GM18909 (cell line): Measurements from ENCODE around the gene TMEM107.
"Not testable (repeated sequence)": the region's sequence is repeated elsewhere in the genome, so short reads cannot be mapped to it uniquely, and the experiment has no call there.

Experiments used
- ATAC-seq: cut with Tn5 transposase; IDR thresholded peaks from one replicate; pipeline ENCODE4 v1.9.1; 2021; ENCODE audit warnings: mild to moderate bottlenecking; ENCODE audit not compliant: unreplicated experiment, poor library complexity

The TMEM107 gene

GRCh38 chr17:8189711-8190477 lies 13.7 kb upstream of the TMEM107 start, which contains the start of gene BORCS6:
Gene BORCS6, minus strand, starts transcription at chr17:8190180. Its CDS starts 40 bp downstream, at chr17:8190140.
- ATAC-seq, result peak; percentile 49

- no peak for ATAC-seq
These were observed 13.0 kb upstream of the TMEM107 start for GRCh38 chr17:8189041-8189710.

GRCh38 chr17:8188263-8188839 lies 12.2 kb upstream of the TMEM107 start:
- no peak for ATAC-seq

GRCh38 chr17:8187517-8188262 lies 11.5 kb upstream of the TMEM107 start:
- peak; percentile 35 for ATAC-seq

- peak; percentile 31 for ATAC-seq
These were observed 10.8 kb upstream of the TMEM107 start for GRCh38 chr17:8186787-8187516.

GRCh38 chr17:8186446-8186786 lies 10.2 kb upstream of the TMEM107 start:
- ATAC-seq, result peak; percentile 1

GRCh38 chr17:8185582-8186445 lies 9.6 kb upstream of the TMEM107 start:
- peak; percentile 32 for ATAC-seq

GRCh38 chr17:8176998-8177731 lies 985 bp upstream of the TMEM107 start:
- no peak for ATAC-seq

- ATAC-seq, result peak; percentile 11
These were observed 384 bp downstream of the TMEM107 start for GRCh38 chr17:8175795-8176196.

- no peak for ATAC-seq
These were observed 2.3 kb downstream of the TMEM107 start for GRCh38 chr17:8173871-8174322.

GRCh38 chr17:8173056-8173870 lies 2.9 kb downstream of the TMEM107 start:
- ATAC-seq, result peak; percentile 77

GRCh38 chr17:8170186-8170585 lies 6.0 kb downstream of the TMEM107 start:
- ATAC-seq, result not testable (repeated sequence)

GRCh38 chr17:8167526-8167925 lies 8.7 kb downstream of the TMEM107 start:
- ATAC-seq, result no peak

GRCh38 chr17:8166731-8167130 lies 9.4 kb downstream of the TMEM107 start:
- no peak for ATAC-seq

- no peak for ATAC-seq
These were observed 11.4 kb downstream of the TMEM107 start for GRCh38 chr17:8164815-8165131.

- ATAC-seq, result no peak
These were observed 12.0 kb downstream of the TMEM107 start for GRCh38 chr17:8163978-8164814.
